HuH-7.5 (cell line): ENCODE measurements around the gene NCS1.
"Not testable (repeated sequence)": the region's sequence is repeated elsewhere in the genome, so short reads cannot be mapped to it uniquely, and the experiment has no call there.

ENCODE experiments used
- DNase-seq: peaks from one replicate; pipeline ENCODE4 v3.0.0; 2011; ENCODE audit warnings: low spot score

NCS1 gene

DNA sequence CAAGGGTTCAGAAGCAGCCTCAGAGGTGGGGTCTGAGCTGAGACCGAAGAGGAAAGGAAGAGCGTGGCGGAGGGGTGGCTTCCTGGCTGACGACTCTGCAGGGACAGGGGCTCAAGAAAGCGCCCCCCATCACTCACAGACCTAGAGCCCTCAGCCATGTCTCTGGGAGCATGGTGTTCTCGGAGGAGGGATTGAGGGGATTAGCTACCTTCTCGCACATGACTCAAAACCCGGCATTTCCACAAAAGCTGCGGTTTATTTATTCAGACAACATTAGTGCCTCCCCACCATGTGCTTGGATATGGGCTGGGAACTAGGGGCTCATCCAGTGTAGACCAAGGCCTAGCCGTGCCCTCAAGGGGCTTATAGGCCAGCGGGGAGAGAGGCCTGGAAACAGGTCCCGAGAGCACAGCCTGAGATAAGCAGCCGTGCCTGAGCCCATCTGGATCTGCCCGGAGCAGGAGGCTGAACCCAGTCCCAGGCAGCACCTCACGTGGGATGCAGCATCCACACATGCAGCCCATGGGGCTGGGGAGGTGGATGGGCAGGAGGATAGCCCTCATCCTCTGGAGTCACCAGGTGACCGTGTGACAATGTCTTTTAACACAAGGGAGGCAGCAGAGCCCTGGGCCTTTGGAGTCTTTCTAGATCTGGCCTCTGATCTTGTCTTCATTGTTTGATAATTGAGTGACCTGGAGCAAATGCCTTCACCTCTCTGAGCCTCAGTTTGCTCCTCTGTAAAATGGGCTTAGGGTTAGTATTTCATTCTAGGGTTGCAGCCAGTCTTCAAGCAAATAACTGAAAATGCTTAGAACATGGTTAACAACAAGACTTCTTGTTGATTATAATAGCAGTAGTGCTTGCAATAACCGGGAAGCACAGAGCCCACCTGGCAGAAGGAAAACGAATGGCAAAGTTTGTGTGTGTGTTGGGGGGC is 92.5 kb downstream of the NCS1 start:
- no peak for DNase-seq

DNA sequence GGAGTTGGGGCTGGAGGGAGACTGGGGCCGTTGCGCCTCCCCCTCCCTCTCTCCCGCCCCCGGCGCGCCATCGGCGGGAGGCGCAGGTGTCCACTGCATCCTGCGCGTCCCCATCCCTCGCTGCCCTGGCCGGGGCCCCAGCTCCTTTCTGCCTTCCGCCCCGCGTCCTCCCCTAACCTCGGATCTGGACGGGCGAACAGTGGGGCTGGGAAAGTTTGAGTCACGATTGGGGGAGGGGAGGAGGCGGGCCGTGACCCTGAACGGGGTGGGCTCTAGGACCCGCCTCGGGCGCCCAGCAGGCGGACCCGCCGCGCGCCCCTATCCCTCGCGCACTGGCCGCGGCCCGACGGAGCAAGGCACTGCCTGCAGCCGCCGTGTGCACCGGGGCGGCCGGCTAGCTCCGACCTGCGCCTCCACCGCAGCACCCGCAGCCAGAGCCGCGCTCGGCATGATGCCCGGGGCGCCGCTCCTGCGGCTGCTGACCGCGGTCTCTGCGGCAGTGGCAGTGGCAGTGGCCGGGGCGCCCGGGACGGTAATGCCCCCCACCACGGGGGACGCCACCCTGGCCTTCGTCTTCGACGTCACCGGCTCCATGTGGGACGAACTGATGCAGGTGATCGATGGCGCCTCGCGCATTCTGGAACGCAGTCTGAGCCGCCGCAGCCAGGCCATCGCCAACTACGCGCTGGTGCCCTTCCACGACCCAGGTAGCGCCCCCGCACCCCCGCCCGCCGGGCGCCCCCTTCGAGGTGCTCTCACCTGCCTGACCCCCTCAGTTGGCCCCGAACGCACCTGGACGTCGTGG is 93.4 kb downstream of the NCS1 start, which contains the start of gene HMCN2:
Gene HMCN2, plus strand, starts transcription at position 330 of the 805 bp plus-strand sequence. Its CDS starts 119 bp downstream, at position 449.
- DNase-seq: peak; percentile 63

DNA sequence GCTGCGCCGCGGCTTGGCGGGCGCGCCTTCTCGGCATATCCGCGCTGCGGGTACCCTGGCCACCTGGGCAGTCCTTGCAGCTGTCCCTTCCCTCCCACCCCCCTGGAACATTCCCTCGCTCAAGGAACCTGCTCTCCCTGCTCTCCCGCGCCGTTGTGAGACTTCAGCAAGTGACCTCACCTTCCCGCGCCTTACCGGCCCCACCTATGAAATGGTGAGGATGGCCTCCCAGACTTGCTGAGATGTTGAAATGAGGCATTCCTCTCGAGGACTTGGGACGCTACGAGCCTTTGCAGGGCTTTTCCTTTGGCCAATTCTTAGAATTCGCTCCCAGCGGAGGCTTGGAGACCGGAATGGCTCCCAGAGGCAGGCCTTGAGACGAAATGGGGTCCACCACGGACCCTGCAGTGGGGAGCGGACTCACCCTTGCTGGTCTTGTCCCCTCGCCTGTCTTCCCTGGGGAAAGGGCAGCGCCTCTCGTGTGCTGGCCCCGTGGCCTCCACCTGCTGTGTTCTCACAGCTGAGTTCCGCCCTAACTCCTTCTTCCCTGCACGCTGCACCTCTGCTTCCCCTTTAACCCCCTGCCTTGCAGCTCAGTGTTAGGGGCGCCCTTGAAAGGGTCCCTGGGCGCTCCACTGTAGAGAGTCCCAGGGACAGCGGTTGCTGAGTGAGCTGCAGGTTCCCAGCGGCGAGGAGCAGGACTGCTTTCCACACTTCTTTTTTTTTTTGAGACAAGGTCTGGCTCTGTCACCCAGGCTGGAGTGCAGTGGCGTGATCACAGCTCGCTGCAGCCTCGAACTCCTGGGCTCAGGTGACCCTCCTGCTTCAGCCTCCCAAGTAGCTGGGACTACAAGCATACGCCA is 94.3 kb downstream of the NCS1 start:
- no peak for DNase-seq

DNA sequence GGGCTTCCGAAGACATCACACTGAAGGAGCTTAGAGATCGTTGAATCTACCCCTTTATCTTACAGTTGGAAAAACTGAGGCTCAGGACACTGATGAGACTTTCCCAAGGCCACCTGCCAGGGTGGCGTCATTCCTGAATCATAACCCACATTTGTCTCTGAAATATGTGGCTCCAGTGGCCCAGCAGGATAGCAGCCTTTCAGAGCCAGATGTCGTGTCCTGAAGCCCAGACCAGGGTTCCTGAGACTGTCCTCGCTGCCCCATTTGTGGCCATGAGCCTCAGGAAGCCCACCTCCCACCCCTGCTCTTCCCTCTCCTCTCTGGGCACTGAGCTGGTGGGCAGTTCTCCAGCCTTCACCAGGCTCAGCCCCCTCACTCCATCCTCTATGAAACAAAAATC is 95.7 kb downstream of the NCS1 start:
- no peak for DNase-seq

DNA sequence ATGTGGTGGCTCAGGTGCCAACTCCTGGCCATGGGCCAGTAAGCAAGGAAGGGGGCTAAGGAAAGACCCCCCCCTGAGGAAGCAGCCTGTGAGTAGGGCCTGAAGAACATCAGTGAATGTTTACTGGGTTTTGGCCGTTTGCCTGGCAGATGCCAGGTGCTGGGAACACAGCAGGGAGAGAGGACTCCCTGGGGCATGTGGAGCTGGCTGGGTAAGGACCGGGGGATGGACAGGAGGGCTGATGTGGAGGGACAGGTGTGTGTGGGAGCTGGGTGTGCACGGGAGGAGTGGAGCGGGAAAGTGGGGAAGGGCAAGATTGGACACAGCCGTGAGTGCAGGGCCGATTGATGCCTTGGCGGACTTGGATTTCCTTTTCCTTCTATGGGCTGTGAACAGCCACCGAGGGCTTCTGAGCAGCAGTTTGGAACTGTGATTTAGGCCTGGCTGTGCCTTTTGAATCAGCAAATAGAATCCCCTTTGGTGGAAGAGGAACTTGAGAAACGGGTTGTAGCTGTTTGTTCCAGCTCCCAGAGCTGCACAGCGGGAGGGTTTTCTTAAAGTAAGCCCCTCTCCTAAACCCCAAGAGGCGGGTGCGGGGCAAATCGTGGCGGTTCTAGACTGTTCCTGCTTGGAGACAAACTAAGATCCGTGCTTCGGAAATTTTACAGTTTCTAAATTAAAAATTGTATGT is 96.5 kb downstream of the NCS1 start:
- DNase-seq: no peak

DNA sequence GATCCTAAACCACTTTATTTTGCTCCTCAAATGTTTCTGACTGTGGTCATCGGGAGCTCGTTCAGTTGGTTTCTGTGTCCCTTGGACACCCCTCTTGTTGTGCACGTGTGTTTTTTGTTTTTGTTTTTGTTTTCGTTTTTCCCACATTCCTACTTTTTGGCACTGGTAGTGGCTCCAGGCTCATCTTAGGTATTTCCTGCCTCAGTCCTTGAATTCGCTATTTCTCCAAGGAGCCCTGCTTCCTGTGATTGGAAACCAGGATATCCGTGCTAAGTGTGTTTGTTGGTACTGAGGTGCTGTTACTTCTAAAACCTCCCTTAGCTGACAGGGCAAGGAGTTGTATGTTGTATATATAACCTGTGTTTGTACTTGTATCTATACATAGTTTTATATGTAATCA is 99.3 kb downstream of the NCS1 start:
- no peak for DNase-seq

DNA sequence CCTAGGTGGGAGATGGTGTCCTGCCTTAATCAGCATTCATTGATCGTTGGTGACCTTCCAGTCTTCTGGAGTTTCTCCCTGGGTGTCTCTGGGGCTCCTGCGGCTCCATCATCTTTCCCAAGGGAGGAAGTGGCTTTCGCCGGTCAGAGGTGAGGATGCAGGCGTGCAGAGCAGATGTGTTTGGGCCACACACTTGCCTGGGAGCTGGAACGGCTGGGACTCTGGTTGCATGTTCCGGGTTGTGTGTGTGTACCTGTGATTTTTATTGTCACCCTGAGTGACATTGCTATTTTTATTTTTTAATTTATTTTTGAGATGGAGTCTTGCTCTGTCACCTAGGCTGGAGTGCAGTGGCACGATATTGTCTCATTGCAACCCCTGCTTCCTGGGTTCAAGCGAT is 103.0 kb downstream of the NCS1 start:
- DNase-seq: no peak

DNA sequence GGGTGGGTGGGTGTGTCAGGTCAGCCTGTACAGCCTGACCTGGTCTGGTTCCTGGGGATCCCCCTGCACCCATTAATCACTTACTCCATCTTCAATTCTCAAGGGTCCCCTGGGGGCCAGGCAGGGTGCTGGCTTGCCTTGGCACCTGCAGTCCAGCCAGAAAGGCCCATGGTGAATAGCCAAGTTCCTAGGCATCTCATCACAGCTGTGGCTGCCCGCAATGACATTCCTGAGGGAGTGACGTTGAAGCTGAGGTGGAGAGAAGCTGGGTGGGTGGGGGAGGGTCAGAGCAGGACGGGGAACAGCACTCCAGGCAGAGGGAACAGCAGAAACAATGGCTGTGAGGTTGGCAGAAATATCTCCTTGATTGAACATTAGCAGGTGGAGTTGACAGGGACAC is 103.9 kb downstream of the NCS1 start:
- no peak for DNase-seq

DNA sequence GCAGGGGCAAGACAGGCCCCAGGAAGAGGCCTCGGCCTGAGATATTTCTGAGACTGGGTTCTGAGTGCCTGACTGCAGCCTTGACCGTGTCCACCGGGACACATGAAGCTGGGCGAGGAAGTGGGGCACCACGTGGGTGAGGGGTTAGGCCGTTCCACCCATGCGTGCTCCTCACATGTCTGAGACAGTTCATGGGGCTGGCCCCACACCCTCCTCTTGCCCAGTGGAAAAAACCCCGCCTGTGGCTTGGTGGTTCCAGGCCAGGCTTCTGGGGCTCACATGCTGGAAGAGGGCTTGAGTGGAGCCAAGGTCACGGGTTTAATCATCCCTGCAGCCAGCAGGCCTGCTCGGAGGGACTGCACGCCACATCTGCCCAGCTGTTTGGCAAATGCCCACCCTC is 104.8 kb downstream of the NCS1 start:
- no peak for DNase-seq

DNA sequence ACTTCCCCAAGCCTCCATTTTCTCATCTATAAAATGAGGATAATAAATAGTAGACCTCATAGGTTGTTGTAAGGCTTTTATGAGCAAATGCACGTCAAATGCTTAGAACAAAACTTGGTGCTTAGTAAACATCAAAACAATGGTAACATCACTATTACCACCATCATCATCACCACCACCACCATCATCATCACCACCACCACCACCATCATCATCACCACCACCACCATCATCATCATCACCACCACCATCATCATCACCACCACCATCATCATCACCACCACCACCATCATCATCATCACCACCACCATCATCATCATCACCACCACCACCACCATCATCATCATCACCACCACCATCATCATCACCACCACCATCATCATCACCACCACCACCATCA is 105.3 kb downstream of the NCS1 start:
- not testable (repeated sequence) for DNase-seq

DNA sequence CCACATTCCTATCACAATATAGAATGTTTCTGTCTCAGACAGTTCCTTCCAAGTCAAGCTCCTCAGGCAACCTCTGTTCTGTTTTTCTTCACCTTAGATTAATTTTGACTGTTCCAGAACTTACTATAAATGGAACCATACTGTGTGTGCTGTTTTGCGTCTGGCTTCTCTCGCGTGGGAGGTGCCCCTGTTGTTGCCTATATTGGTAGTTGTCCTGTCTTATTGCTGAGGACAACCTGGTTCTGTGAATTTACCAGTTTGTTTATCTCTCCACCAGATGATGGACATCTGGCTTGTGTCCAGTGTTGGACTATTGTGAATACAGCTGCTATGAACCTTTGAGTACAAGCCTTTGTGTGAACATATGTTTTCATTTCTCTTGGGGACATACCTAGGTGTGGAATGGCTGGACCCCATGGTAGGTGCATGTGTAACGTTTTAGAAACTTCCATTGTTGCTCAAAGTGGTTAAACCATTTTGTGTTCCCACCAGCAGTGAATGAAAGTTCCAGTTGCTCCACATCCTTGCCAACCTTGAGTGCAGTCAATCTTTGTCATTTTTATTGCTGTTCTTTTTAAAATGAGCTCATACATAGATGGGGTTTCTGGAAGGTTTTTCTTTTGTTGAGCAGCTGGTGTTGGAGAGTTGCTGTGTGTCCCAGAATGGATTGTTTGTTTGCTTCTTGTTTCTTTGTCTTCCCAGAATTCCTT is 111.5 kb downstream of the NCS1 start:
- no peak for DNase-seq

DNA sequence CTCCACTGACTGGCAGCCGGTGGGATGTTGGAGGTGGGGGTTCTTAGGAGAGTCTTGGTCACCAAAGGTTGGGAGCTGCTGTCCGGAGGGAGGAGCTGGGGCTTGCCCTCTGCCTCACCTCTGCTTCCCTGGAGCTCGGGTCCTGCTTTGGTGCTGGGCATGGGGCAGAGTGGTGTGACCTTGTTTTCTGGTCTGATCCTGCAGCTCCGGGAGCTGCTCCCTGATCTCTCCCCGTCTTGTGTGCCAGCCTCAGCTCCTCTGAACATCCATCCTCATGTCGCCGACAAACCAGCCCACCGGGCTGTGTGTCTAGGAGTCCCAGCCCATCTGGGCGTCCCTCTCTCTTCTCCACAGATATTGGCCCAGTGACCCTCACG is 112.0 kb downstream of the NCS1 start:
- no peak for DNase-seq

DNA sequence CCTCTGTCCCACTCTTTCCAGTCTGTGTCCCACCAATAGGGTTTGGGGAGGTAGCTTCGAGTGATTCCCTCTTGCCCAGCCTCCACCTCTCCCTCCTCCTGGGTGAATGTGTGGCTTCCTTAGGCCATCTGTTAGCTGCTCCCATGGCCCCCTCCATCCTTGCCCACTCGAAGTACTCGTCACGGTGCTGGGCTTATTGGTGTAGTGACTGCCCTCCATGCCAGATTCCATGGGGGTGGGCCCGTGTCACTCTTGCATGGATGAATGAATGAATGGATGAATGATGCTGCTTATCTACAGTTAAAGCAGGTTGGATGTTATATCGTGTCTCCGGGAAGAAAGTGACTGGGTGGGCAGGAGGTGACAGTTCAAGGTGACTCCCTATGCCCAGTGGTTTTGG is 112.5 kb downstream of the NCS1 start:
- DNase-seq: no peak

DNA sequence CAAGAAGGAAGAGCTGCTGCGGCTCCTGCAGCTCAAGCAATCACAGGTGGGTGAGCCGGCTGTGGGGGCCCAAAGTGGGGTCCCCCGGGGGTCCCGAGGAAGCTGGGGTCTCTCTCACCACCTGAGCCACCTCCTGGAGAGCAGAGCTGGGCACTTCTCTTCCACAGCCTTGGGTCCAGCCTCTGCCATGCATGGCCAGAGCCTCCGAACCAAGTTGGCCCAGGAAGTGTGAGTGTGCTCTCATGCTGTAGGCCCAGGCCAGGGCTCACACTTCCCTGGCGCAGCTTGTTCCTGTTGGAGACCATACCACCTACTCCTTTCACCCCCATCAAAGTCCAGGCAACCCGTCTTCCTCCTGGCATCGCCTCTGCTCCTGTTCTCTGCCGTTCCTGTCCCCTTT is 113.1 kb downstream of the NCS1 start:
- DNase-seq: no peak

DNA sequence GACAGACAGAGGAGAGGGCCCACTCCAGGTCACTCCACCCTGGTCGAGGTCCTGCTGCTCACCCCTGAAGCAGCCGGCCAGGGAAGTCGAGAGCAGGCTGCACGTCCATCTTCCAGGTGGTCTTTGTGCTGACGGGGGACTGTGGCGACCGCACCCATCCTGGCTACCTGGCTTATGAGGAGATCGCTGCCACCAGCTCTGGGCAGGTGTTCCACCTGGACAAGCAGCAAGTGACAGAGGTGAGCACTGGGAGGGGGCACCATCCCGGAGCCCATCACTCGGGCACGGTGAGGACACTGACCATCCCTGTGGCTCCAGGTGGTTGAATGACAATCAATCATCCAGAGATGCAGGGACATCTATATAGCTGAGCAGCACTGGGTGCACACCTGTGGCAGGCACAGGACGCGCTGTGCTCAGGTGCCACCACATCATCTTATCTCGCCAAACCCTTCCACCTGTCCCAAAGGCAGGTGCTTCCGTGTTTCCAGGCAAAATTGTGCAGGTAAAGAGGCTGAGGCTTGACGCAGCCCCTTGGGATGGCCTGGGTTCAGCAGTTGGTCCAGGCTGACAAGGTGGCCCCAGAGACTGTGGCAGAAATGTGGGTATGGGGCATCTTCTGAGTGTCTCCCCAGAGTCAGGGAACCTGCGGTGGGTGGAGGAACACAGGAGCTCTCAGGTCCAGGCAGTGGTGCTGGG is 114.0 kb downstream of the NCS1 start:
- DNase-seq: no peak
